SIG-M5 (cell line): ENCODE results near the gene KLF13.

ENCODE experiments used
- DNase-seq: peaks from one replicate; lab custom pipeline; 2025; lab: John Stamatoyannopoulos, UW

The KLF13 gene

GRCh38 chr15:31362886-31363285 lies 36.3 kb downstream of the KLF13 start:
- no peak for DNase-seq

GRCh38 chr15:31364301-31365031 lies 37.8 kb downstream of the KLF13 start:
- no peak for DNase-seq

- DNase-seq, result no peak
Observed at GRCh38 chr15:31365032-31365654, 38.5 kb downstream of the KLF13 start.

GRCh38 chr15:31365655-31366127 lies 39.1 kb downstream of the KLF13 start:
- DNase-seq, result peak; percentile 60

GRCh38 chr15:31366169-31366734 lies 39.6 kb downstream of the KLF13 start:
- no peak for DNase-seq

- DNase-seq, result no peak
Observed at GRCh38 chr15:31367021-31367729, 40.5 kb downstream of the KLF13 start.

GRCh38 chr15:31367730-31368344 lies 41.2 kb downstream of the KLF13 start:
- no peak for DNase-seq

- DNase-seq, result no peak
Observed at GRCh38 chr15:31369727-31370126, 43.1 kb downstream of the KLF13 start.

- no peak for DNase-seq
Observed at GRCh38 chr15:31371520-31372240, 45.0 kb downstream of the KLF13 start.

GRCh38 chr15:31372635-31373091 lies 46.0 kb downstream of the KLF13 start:
- no peak for DNase-seq

- no peak for DNase-seq
Observed at GRCh38 chr15:31373096-31373865, 46.6 kb downstream of the KLF13 start.

GRCh38 chr15:31373970-31374369 lies 47.3 kb downstream of the KLF13 start:
- DNase-seq, result no peak

- DNase-seq, result no peak
Observed at GRCh38 chr15:31374489-31374888, 47.9 kb downstream of the KLF13 start.

GRCh38 chr15:31374986-31375385 lies 48.4 kb downstream of the KLF13 start:
- DNase-seq, result no peak

- no peak for DNase-seq
Observed at GRCh38 chr15:31375772-31376171, 49.1 kb downstream of the KLF13 start.

GRCh38 chr15:31376511-31376910 lies 49.9 kb downstream of the KLF13 start:
- DNase-seq, result no peak

GRCh38 chr15:31377030-31377429 lies 50.4 kb downstream of the KLF13 start:
- DNase-seq, result no peak

GRCh38 chr15:31378363-31378903 lies 51.8 kb downstream of the KLF13 start:
- DNase-seq, result no peak

GRCh38 chr15:31379042-31379441 lies 52.4 kb downstream of the KLF13 start:
- DNase-seq, result no peak

GRCh38 chr15:31379577-31379976 lies 52.9 kb downstream of the KLF13 start:
- no peak for DNase-seq
